ENCODE data around the gene PALMD. TPM values are rescaled to one million over a fixed set of nuclear protein-coding genes. Genes with fewer than 3 reads are reported as not detected.

PALMD gene
- total and polyA plus RNA-seq, 2 donors from 2014 or later = 10.1 to 25.2 TPM

DNA sequence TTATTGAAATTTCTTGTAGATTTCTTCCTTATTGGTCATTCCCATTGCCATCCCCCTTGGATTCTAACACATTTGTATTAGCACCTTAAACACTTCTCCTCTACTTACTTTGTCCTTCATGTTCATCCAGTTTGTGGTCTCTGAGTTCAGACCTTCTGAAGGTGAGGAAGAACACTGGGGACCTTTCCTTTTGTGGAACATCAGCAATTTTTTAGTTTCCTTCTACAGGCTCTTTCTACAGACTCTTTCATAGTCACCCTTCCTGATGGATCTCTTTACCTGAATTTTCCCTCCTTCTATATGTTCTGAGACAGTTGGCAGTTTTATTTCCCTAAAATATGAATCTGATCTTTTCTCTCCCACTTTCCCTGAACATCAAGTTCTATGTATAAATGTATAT lies 4.4 kb upstream of the PALMD start:
- TF ChIP-seq CTCF (IDR thresholded peaks at IDR 0.05; ENCODE audit: borderline replicate concordance, extremely low read depth, insufficient read depth) = no peak
- no peak overlapping the region for H3K27ac ChIP-seq (ENCODE audit: low read depth in 2 of 2, low read length in 2 of 2)
- FAIRE-seq = no peak
- H3K27me3 ChIP-seq (ENCODE audit: control insufficient read depth, insufficient read depth, low read length) = no peaks in the 10 kb centered on the region
- DNase-seq = no peak
- H3K9me3 ChIP-seq (ENCODE audit: control insufficient read depth in 2 of 3, insufficient read depth in 1 of 3, low read length in 3 of 3) = no peaks in the 10 kb centered on the region
- intact Hi-C loops (cut with DNase I) = no loop called here
- peaks cover 0 to 10% (median 5%) of the 10 kb centered on the region in 3 donors for H3K4me1 ChIP-seq (ENCODE audit: control insufficient read depth in 2 of 3, insufficient read depth in 2 of 3, low read depth in 1 of 3, low read length in 3 of 3)
- no peaks in the 10 kb centered on the region for H3K36me3 ChIP-seq (ENCODE audit: control insufficient read depth in 2 of 3, insufficient read depth in 3 of 3, low read length in 3 of 3)
- H3K4me3 ChIP-seq (ENCODE audit: low read length in 3 of 3) = no peak overlapping the region
- H3K9ac ChIP-seq (ENCODE audit: low read length in 3 of 3) = no peak overlapping the region

DNA sequence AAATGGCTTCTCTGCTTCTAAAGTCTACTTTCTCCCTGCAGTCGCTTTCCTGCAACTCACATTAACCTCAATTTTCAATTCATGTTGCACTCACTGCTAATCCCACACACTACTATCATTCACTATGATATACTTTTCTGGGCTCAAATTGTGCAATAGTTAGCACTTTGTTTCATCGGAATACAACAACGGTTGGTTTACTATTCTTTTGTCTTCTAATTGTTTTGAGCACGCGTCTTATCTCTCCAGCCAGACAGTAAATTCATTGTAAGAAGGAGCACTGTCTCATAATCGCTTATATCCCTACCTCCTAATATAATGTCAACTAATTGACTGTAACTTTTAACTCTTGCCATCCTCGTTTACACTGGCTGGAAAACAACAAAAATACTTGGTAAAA lies 3.9 kb upstream of the PALMD start:
- H3K9ac ChIP-seq (ENCODE audit: low read length in 3 of 3) = no peak overlapping the region
- TF ChIP-seq CTCF (IDR thresholded peaks at IDR 0.05; ENCODE audit: borderline replicate concordance, extremely low read depth, insufficient read depth) = no peak
- no peak for FAIRE-seq
- DNase-seq = no peak
- no peaks in the 10 kb centered on the region for H3K36me3 ChIP-seq (ENCODE audit: control insufficient read depth in 2 of 3, insufficient read depth in 3 of 3, low read length in 3 of 3)
- H3K9me3 ChIP-seq (ENCODE audit: control insufficient read depth in 2 of 3, insufficient read depth in 1 of 3, low read length in 3 of 3) = no peaks in the 10 kb centered on the region
- H3K4me1 ChIP-seq (ENCODE audit: control insufficient read depth in 2 of 3, insufficient read depth in 2 of 3, low read depth in 1 of 3, low read length in 3 of 3) = peaks cover 0 to 10% (median 5%) of the 10 kb centered on the region in 3 donors
- intact Hi-C loops (cut with DNase I) = no loop called here
- H3K27ac ChIP-seq (ENCODE audit: low read depth in 2 of 2, low read length in 2 of 2) = no peak overlapping the region
- no peak overlapping the region for H3K4me3 ChIP-seq (ENCODE audit: low read length in 3 of 3)
- no peaks in the 10 kb centered on the region for H3K27me3 ChIP-seq (ENCODE audit: control insufficient read depth, insufficient read depth, low read length)

DNA sequence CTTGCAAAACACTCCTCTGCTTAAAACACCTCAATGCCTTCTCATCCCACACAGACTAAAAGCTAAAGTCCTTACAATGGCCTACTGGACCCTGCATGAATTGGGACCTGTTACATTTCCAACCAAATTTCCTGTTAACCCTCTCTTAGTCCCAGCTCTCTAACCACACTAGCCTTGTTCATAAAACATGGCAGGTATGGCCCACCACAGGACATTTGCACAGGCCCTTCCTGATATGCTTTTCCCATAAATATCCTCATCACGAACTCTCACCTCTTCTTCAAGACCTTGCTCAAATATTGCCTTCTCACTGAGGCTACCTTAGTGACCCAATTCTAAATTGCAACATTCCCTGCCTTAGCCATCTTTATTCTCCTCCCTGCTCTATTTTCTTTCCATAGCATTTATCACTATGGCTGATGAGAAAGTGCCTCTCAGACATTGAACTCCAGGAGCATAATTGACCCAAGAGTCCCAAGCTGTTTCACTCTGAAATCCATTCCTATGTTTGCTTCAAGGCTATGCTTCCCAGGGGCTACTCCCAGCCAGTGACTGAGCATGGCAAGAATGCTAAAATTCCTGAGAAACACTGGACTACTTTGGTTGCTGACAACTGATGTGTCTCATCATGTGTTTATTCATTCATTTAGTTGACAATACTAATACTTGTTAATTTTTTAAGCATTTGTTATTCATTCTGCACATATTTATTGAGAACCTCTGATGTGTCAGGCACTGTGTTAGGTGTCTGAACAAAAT lies 2.7 kb upstream of the PALMD start:
- FAIRE-seq (no peak), DNase-seq (no peak)
- Histone ChIP-seq H3K9me3 (ENCODE audit: control insufficient read depth in 2 of 3, insufficient read depth in 1 of 3, low read length in 3 of 3) (no peaks in the 10 kb centered on the region), H3K27me3 (ENCODE audit: control insufficient read depth, insufficient read depth, low read length) (no peaks in the 10 kb centered on the region), H3K4me1 (ENCODE audit: control insufficient read depth in 2 of 3, insufficient read depth in 2 of 3, low read depth in 1 of 3, low read length in 3 of 3) (peaks cover 0 to 10% (median 5%) of the 10 kb centered on the region in 3 donors), H3K4me3 (ENCODE audit: low read length in 3 of 3) (no peak overlapping the region), H3K27ac (ENCODE audit: low read depth in 2 of 2, low read length in 2 of 2) (no peak overlapping the region), H3K9ac (ENCODE audit: low read length in 3 of 3) (no peak overlapping the region), H3K36me3 (ENCODE audit: control insufficient read depth in 2 of 3, insufficient read depth in 3 of 3, low read length in 3 of 3) (no peaks in the 10 kb centered on the region)
- intact Hi-C loops (cut with DNase I) = no loop called here
- TF ChIP-seq CTCF (IDR thresholded peaks at IDR 0.05; ENCODE audit: borderline replicate concordance, extremely low read depth, insufficient read depth) = no peak
